Measurements from ENCODE around the gene NLGN4Y.

The NLGN4Y gene

GRCh38 chrY:14679181-14679580 lies 154.9 kb downstream of the NLGN4Y start:
- DNase-seq: no peak

- no peak for DNase-seq
These were observed 170.2 kb downstream of the NLGN4Y start for GRCh38 chrY:14694543-14694942.

- DNase-seq: no peak
These were observed 183.8 kb downstream of the NLGN4Y start for GRCh38 chrY:14708158-14708557.

GRCh38 chrY:14741596-14741995 lies 217.3 kb downstream of the NLGN4Y start:
- no peak for DNase-seq

- no peak for DNase-seq
These were observed 224.0 kb downstream of the NLGN4Y start for GRCh38 chrY:14748329-14748728.

- DNase-seq: no peak
These were observed 231.2 kb downstream of the NLGN4Y start for GRCh38 chrY:14755571-14755970.

GRCh38 chrY:14762903-14763302 lies 238.6 kb downstream of the NLGN4Y start:
- DNase-seq: no peak

GRCh38 chrY:14763600-14763999 lies 239.3 kb downstream of the NLGN4Y start:
- no peak for DNase-seq

- no peak for DNase-seq
These were observed 253.9 kb downstream of the NLGN4Y start for GRCh38 chrY:14778208-14778607.

GRCh38 chrY:14793104-14793503 lies 268.8 kb downstream of the NLGN4Y start:
- DNase-seq: no peak

GRCh38 chrY:14793674-14794073 lies 269.3 kb downstream of the NLGN4Y start:
- no peak for DNase-seq

GRCh38 chrY:14798010-14798409 lies 273.7 kb downstream of the NLGN4Y start:
- no peak for DNase-seq

- DNase-seq: no peak
These were observed 276.8 kb downstream of the NLGN4Y start for GRCh38 chrY:14801096-14801495.

GRCh38 chrY:14802125-14802524 lies 277.8 kb downstream of the NLGN4Y start:
- no peak for DNase-seq

- no peak for DNase-seq
These were observed 279.7 kb downstream of the NLGN4Y start for GRCh38 chrY:14804041-14804440.

GRCh38 chrY:14818452-14818851 lies 294.1 kb downstream of the NLGN4Y start:
- DNase-seq: no peak

- no peak for DNase-seq
These were observed 297.9 kb downstream of the NLGN4Y start for GRCh38 chrY:14822201-14822600.

- no peak for DNase-seq
These were observed 298.6 kb downstream of the NLGN4Y start for GRCh38 chrY:14822906-14823305.

GRCh38 chrY:14824583-14824982 lies 300.3 kb downstream of the NLGN4Y start:
- no peak for DNase-seq

GRCh38 chrY:14825728-14826127 lies 301.4 kb downstream of the NLGN4Y start:
- DNase-seq: no peak

- no peak for DNase-seq
These were observed 304.2 kb downstream of the NLGN4Y start for GRCh38 chrY:14828531-14828930.

GRCh38 chrY:14829366-14829885 lies 305.1 kb downstream of the NLGN4Y start:
- no peak for DNase-seq

- peak; percentile 6 for DNase-seq
These were observed 310.1 kb downstream of the NLGN4Y start for GRCh38 chrY:14834103-14835060.

- no peak for DNase-seq
These were observed 313.1 kb downstream of the NLGN4Y start for GRCh38 chrY:14837466-14837865.

GRCh38 chrY:14850734-14851133 lies 326.4 kb downstream of the NLGN4Y start:
- no peak for DNase-seq

Data from T1000 (cell line).